Hepatocyte (in vitro differentiated cells): ENCODE data around the gene RPL28.

Source experiments
- EZH2 ChIP-seq: fragments of 200-600 bp; sonication (generic); IDR thresholded peaks from 2 replicates; pipeline ENCODE4 v1.6.1; 2016; ENCODE audit warnings: antibody characterized with exemption, mild to moderate bottlenecking, borderline replicate concordance
- EZH2phosphoT487 ChIP-seq: fragments of 200-600 bp; sonication (generic); IDR thresholded peaks from one replicate; pipeline ENCODE4 v1.6.1; 2018; ENCODE audit warnings: antibody characterized with exemption, mild to moderate bottlenecking, low read depth, moderate library complexity; ENCODE audit not compliant: unreplicated experiment, severe bottlenecking
- TF ChIP-seq, protein P1 (sequence below): fragments of 200-600 bp; sonication (generic); IDR thresholded peaks from 2 replicates; pipeline ENCODE4 v1.5.1; 2016; ENCODE audit warnings: antibody characterized with exemption, mild to moderate bottlenecking; ENCODE audit not compliant: poor library complexity

DNA sequence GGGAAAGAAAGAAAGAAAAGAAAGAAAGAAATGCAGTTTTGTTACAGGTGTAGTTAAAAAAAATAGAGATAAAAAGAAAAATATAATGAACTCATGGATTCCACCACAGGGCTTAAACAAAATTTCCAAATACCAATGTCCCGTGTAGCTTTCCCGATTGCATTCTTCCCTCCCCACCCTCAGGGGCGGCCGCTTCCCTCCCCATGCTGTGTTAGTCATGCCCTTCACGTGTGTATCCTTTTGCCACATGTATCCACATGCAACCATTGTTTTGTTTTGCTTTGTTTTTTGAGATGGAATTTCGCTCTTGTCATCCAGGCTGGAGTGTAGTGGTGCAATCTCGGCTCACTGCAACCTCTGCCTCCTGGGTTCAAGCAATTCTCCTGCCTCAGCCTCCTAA, 49.6 kb upstream of the RPL28 start:
- TF ChIP-seq, protein P1, sequence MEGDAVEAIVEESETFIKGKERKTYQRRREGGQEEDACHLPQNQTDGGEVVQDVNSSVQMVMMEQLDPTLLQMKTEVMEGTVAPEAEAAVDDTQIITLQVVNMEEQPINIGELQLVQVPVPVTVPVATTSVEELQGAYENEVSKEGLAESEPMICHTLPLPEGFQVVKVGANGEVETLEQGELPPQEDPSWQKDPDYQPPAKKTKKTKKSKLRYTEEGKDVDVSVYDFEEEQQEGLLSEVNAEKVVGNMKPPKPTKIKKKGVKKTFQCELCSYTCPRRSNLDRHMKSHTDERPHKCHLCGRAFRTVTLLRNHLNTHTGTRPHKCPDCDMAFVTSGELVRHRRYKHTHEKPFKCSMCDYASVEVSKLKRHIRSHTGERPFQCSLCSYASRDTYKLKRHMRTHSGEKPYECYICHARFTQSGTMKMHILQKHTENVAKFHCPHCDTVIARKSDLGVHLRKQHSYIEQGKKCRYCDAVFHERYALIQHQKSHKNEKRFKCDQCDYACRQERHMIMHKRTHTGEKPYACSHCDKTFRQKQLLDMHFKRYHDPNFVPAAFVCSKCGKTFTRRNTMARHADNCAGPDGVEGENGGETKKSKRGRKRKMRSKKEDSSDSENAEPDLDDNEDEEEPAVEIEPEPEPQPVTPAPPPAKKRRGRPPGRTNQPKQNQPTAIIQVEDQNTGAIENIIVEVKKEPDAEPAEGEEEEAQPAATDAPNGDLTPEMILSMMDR, result no peak
- no peak for TF ChIP-seq EZH2phosphoT487
- TF ChIP-seq EZH2, result no peak
